Stimulated activated CD8-positive, alpha-beta memory T cell treated with anti-CD3 and anti-CD28 coated beads, Interleukin-7, amount 100 ng/mL, for 24 hours (primary cell): Measurements from ENCODE around the gene CACNG6.
"Not testable (repeated sequence)": the region's sequence is repeated elsewhere in the genome, so short reads cannot be mapped to it uniquely, and the experiment has no call there.

ENCODE experiments used
- DNase-seq: peaks from one replicate; pipeline ENCODE4 v3.0.0-alpha.2; 2020; ENCODE audit warnings: low read depth

CACNG6 gene

DNA sequence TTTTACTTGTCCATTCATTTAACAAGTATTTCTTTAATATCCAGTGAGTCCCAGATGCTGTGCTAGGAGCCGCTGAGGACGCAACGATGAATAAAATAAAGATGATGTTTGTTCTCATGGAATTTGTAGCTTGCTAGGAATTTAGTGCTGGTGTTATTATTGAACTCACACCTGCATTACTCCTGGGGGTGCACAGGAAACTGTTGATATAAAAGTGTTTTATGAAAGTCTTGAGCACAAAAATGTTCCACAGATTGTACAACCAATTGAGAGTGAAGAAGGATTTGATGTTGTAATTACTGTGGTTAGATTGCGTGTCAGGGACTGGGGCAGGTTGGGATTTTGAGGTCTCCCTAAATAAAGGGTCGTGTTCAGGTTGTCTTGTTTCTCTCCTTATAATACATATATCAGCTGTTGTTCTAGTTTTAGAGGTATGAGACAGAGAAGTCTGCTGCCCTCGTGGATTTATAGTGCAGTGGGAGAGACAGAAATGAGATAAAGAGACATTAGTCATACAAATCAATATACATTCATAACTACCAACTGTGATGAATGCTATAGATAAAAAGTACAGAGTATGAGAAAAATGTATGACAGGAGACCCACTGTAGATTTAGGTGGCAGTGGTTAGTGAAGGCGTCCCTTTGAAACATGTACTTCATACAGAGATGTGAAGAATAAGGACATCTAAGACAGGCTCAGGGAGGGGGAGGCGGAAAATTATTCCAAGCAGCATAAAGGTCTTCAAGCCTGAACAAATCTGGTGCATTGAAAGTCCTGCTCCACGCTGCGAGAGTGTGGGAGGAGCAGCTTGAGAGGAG lies 11.3 kb downstream of the CACNG6 start:
- no peak for DNase-seq

DNA sequence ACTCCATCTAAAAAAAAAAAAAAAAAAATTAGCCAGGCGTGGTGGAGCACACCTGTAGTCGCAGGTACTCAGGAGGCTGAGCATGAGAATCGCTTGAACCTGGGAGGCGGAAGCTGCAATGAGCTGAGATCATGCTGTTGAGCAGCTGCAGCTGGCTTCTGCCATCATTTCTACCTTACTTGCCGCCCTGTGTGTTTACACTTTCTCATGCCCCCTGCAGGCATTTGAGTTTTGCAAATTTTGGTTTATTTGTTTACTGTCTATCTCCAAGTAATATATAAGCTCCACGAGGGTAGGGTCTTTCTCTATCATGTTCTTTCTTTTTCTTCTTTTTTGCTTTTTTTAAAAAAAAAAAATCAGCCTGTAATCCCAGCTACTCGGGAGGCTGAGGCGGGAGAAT lies 18.0 kb downstream of the CACNG6 start:
- DNase-seq = no peak

DNA sequence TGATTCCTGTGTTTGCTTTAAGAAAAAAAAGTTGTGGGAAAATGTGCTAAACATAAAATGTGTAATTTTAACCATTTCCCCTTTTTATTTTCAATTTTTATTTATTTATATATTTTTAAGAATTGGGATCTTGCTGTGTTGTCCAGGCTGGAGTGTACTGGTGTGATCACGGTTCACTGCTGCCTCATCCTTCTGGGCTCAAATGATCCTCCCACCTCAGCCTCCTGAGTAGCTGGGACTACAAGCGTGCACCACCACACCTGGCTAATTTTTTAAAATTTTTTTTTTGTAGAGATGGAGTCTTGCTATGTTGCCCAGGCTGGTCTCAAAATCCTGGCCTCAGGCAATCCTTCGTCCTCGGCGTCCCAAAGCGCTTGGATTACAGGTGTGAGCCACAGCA lies 19.0 kb downstream of the CACNG6 start:
- no peak for DNase-seq

DNA sequence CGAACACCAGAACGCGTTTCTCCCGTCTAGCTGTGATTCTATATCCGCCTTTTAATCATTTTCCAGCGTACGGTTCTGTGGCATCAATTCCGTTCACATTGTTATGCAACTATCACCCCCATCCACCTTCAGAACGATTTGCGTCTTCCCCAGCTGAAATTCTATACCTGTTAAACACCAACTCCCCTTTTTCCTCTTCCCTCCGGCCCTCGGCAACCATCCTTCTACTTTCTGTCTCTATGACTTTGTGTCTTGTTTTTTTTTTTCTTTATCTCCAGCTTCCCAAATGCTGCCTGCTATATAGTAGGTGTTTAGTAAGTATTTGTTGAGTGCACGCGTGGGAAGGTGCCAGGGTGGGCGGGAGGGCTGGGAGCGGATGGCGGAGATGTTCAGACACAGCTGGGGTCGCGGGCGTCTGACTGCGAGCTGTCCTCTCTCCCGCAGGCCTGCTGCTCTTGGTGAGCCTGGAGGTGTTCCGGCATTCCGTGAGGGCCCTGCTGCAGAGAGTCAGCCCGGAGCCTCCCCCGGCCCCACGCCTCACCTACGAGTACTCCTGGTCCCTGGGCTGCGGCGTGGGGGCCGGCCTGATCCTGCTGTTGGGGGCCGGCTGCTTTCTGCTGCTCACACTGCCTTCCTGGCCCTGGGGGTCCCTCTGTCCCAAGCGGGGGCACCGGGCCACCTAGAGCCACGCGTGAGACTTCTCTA lies 20.2 kb downstream of the CACNG6 start:
- no peak for DNase-seq

DNA sequence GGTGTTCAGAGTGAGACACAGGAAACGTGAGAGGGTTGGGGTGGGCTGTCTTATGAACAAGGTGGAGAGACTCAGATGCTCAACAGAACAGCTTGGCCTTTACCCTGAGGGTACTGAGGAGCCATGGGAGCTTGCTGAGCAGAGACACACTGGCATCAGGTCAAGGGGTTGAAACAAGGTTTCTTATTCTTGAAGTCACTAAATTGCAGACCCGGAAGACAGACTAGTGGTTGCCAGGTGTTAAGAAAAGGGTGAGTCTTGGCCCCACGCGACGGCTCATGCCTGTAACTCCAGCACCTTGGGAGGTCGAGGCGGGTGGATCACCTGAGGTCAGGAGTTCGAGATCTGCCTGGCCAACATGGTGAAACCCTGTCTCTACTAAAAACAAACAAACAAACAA lies 22.4 kb downstream of the CACNG6 start:
- DNase-seq = no peak

DNA sequence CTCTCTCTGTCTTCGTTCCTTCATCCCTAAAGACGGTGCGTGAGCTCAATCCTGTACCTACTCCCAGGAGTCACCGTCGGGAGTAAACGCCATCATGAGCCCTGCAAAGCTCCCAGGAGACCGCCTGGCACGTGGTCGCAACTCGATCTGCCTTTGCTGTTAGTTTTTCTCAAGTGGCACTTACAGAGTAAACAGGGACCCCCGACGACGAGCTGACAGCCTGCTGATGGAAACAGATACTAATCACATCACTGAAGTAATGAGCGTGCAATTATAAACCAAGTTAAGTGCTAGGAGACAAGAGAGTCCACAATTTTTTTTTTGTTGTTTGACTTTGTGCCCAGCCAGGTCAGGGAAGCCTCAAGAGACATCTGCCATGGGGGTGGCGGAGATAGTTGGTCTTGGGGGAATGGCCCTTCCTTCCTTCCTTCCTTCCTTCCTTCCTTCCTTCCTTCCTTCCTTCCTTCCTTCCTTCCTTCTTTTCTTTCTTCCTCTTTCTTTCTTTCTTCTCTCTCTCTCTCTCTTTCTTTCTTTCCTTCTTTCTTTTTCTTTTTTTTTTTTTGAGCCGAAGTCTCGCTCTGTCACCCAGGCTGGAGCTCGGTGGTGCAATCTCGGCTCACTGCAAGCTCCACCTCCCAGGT lies 23.6 kb downstream of the CACNG6 start:
- DNase-seq = no peak

DNA sequence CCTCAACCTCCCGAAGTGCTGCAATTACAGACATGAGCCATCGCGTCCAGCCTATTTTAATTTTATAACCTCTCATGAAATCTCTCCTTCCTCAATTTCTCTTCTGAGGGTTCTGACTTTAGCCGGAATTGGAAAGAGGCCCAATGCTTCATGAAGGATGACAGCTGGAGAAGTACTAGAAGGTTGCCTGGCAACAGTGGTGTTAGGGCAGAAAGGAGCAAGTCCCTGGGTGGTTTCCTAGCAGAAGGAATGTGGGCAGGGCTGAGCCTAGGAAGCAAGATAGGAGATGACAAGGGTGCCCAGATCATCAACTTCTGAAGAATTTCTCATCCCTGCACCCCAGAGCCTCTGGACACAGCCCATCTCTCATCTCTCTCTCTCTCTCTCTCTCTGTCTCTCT lies 25.8 kb downstream of the CACNG6 start:
- DNase-seq = no peak

DNA sequence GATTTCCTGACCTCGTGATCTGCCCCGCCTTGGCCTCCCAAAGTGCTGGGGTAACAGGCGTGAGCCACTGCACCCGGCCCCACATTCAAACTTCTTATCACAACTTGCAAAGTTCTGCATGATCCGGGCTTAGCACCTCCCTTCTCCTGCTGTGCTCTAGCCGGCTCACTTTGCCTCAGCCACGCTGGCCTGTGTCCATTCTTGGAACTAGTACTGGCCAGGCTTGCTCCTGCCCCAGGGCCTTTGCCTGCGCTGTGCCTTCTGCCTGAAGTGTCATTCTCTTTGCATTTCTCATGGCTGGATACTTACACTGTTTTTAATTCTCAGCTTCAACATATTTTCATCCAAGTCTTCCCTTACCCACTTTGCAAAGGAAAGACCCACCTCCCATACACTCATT lies 29.9 kb downstream of the CACNG6 start:
- DNase-seq = no peak

DNA sequence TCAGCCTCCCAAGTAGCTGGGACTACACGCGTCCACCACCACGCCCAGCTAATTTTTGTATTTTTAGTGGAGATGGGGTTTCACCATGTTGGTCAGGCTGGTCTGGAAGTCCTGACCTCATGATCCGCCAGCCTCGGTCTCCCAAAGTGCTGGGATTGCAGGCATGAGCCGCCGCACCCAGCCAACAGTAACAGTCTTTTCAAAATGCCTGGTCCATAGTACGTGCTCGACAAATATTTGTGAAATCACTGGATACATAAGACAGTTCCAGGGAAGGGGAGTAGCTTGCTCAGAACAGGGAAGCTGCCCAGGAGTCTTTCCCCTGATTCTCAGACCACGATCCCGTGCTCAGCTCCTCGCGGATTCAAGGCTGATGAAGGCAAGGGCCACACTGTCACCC lies 30.5 kb downstream of the CACNG6 start:
- no peak for DNase-seq

DNA sequence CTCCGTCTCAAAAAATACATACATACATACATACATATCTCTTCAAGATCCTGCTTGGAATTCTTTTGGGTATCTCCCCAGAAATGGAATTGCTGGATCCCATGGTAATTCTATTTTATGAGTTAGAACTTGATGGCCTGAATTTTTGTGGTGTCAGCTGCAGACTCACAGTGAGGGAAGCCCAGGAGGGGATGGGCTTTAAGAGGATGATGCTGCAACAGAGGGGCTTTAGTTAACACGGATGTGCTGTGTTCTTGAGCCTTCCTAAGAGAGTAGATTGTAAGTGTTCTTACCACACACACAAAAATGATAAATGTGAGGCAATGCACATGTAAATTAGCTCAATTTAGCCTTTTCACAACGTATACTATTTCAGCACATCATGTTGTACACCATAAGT lies 31.8 kb downstream of the CACNG6 start:
- no peak for DNase-seq

DNA sequence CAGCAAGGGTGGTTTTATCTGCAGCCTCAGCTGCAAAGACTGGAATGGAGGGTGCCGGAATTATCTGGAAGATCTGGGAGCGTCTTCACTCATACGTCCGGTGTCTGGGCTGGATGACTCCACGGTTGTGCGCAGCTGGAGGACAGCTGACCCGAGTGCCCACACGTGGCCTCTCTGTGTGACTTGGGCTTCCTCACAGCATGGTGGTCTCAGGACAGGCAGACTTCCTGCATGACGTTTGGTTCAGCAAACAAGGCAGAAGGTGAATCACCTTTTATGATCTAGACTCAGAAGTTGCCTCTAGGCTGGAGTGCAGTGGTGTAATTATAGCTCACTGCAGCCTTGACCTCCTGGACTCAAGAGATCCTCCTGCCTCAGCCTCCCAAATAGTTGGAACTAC lies 33.2 kb downstream of the CACNG6 start:
- DNase-seq = no peak

DNA sequence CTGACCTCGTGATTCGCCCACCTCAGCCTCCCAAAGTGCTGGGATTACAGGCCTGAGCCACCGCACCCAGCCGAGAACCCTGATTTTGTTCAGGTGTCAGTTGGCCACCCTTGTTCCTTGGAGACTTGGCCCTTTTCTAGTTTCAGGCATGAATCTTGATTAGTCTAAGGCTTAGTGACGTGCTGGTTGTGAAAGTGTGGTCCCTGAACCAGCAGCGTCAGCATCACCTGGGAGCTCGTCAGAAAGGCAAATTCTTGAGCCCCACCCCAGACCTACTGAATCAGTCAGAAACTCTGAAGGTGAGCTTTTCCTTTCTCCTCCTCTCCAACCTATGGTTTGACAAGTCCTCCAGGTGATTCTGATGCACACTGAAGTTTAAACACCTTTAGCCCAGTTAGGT lies 35.2 kb downstream of the CACNG6 start:
- no peak for DNase-seq

DNA sequence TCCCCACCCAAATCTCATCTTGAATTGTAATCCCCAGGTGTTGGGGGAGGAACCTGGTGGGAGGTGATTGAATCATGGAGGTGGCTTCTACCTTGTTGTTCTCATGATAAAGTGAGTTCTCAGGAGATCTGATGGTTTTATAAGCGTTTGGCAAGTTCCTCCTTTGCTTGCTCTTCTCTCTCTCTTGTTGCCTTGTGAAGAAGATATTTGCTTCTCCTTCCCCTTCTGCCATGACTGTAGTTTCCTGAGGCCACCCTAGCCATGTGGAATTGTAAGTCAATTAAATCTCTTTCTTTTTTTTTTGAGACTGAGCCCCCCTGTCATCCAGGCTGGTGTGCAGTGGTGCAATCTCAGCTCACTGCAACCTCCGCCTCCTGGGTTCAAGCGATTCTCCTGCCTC lies 37.9 kb downstream of the CACNG6 start:
- DNase-seq = no peak

DNA sequence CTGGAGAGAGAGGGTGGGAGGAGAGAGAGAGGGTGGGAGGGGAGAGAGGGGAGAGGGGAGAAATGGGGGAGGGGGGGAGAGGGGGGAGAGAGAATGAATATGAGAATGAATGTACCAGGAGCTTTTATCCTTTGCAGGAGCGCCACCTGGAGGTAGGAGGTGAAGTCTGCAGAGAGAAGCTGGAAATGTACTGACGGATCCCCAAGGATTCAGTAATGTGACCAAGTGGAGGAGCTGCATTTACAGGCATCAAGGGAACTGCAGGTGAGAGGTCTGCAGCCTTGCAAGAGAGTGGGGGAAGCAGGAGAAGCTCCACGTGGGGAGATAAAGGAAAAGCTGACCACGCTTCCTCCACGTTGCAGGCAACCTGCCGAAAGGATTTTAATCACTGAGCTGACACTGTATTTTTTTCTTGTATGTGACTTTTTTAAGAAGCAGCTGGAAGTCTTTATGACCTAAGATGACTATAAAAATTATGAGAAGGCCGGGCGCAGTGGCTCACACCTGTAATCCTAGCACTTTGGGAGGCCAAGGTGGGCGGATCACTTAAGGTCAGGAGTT lies 38.6 kb downstream of the CACNG6 start:
- peak; percentile 21 for DNase-seq

DNA sequence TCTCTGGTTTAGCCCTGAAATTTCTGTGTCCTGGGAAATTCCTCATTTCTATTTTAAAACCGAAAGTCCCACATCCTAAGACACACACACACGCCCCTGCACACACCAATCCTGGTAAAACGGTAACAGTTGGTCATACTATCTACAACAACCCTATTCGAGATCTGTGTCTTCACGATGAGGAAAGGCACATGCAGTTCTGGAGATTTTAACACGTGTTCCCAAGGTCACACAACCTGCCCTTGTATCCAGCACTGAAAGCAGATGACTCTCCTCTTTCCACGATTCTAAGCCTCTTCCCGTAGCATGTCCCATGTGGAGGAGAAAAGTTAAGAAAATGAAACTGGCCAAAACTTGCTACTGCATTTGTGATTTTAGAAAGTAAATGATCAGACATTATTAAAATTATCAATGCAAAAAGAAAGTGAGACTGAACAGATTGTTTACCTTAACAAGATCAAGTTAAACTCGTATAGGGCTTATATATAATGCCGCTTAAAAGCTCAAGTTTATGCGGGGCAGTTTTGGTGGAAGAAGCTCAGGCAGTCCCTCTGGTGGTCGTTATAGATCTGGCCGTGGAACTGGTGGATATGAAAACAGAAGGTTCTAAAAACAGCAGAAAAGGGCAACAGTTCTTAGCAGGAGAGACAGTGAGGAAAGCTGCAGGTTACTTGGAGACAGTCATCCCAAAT lies 39.6 kb downstream of the CACNG6 start:
- no peak for DNase-seq

DNA sequence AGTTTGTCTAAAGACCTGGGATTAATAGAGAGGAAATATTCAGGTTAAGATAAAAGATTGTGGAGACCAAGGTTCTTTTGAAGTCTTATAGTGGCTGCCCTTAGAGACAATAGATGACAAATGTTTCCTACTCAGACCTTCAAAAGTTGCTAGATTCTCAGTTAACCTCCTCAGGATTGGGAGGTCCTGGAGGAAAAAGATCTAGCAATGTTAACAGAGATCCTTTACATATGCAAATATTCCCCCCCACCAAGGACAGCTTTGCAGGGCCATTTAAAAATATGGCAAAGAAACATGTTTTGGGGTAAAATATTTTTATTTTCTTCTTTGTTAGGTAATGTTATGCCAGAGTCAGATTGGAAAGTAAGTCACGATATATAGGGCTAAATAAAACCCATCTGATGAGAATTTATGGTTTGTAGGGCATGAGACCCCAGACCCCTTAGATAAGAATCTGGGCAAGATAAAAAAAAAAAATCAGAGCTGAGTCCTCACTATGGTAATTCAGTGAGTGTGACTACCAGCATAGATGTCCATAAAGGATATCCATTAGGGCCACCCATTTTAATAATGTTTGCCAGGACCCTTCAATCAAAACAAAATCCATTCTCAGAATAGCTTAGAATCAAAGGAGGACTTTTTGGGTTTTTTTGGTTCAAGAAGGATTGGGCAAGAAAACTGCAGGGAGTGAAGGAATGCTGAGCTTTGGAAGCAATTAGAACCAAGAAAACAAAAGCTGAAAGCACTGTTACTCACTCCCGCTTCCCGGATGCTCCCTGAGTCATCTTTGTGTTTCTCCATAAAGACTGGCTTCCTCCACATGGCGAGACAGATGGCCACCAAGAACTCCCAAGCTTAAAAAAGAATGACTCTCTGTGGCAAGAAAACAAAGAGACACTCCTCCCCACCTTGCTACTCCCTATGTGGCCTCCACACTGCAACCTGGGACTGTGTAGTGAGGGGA lies 44.1 kb downstream of the CACNG6 start:
- DNase-seq = no peak

DNA sequence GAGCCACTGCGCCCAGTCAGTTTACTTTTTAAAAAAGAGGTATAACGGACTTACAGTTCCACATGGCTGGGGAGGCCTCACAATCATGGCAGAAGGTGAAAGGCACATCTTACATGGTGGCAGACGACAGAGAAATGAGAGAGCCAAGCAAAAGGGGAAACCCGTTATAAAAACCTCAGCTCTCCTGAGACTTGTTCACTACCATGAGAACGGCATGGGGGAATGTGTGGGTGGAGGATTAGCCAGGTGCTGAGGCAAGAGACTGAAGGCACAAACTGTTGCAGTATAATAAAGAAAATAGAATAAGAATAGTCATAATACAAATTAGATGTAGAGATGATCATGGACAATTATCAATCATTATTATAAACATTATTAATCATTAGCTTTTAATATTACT lies 45.1 kb downstream of the CACNG6 start:
- not testable (repeated sequence) for DNase-seq

DNA sequence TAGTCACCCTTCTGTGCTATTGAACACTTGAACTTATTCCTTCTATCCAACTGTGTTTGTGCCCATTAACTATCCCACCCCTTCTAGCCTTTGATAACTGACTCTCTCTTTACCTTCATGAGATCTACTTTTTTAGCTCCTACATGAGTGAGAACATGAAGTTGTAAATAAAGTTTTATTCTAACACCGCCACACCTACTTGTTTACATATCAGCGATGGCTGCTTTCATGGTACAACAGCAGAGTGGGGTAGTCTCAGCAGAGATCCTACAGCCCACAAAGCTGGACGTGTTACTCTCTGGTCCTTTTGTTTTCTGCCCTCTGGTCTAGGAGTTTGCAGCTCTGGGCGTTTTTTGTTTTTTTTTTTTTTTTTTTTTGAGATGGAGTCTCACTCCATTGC lies 48.6 kb downstream of the CACNG6 start:
- no peak for DNase-seq

DNA sequence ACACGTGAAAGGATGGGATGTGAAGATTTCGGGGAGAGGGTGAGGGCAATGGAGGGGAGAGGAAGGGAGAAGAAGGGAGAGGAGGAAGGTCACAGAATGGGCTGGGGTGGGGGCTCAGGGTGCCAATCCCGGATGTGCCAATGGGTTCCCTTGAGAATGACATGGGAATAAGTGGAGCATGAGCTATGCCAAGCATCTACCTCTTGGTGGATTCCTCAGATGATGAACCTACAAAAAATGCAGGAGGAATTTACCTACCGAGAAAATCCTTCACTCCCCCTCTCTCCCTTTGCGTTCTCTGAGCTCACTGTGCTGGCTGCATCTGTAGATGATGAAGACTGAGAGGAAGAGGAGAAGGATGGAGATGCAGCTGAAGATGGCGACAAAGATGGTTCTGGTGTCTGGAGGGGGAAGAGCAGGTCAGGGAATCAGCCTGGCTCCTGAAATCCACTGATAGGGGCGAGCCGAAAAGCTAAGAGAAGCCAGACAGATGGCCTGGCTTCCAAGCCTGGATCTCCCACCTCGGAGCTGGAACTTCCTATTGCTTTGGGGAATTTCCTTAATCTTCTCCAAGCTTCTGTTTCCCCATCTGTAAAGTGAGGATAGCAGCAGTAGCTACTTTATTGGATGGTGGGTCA lies 50.7 kb downstream of the CACNG6 start:
- no peak for DNase-seq

DNA sequence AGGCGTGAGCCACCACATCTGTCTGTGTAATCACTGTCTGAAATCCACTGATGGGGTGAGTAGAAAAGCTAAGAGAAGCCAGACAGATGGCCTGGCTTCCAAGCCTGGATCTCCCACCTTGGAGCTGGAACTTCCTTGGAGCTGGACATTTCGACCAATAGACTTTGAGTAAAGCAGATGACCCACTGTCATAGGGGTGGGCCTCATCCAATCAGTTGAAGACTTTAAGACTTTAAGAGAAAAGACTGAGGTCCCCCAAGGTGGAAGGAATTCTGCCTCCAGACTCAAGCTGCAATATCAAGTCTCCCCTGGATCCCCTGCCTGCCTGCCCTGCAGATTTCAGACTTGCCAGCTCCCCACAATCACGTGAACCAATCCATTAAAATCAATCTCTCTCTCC lies 51.6 kb downstream of the CACNG6 start:
- no peak for DNase-seq

DNA sequence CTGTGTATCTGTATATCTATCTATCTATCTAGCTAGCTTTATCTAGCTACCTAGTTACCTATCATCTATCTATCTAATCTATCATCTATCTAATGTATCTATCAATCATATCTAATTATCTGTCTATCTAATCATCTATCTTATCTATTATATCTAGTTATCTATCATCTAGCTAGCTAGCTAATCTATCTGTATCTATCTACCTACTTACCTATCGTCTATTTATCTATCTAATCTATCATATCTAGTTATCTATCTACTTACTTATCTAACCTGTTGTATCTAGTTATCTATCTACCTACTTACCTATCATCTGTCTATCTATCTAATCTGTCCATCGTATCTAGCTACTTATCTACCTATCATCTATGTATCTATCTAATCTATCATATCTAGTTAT lies 54.3 kb downstream of the CACNG6 start:
- DNase-seq = no peak
